MM.1S (cell line): Measurements from ENCODE around the gene MYH4.

Source experiments
- DNase-seq: peaks from one replicate; pipeline ENCODE4 v3.0.0-alpha.2; 2015
- H2AFZ ChIP-seq: fragments of 300-600 bp; sonication (generic); 2 replicates; pipeline ENCODE4 v1.6.0; 2016; ENCODE audit warnings: antibody characterized with exemption, low read length
- H3F3A ChIP-seq: fragments of 300-600 bp; sonication (generic); 2 replicates; pipeline ENCODE4 v1.6.1; 2016; ENCODE audit warnings: mild to moderate bottlenecking, antibody characterized with exemption, low read length, moderate library complexity, mixed read lengths; ENCODE audit not compliant: insufficient read depth
- H3K27ac ChIP-seq: fragments of 300-600 bp; sonication (generic); 2 replicates; pipeline ENCODE4 v1.5.1; 2016; ENCODE audit warnings: mild to moderate bottlenecking, low read length
- H3K27me3 ChIP-seq: fragments of 300-600 bp; sonication (generic); replicated peaks from 2 replicates; pipeline ENCODE4 v1.6.0; 2016; ENCODE audit warnings: low read length; ENCODE audit not compliant: insufficient read depth
- H3K36me3 ChIP-seq: fragments of 300-600 bp; sonication (generic); replicated peaks from 2 replicates; pipeline ENCODE4 v1.6.1; 2016; ENCODE audit warnings: mild to moderate bottlenecking, low read length, mixed read lengths; ENCODE audit not compliant: insufficient read depth
- H3K4me1 ChIP-seq: fragments of 300-600 bp; sonication (generic); 2 replicates; pipeline ENCODE4 v1.6.1; 2016; ENCODE audit warnings: low read length, mixed read lengths
- H3K4me2 ChIP-seq: fragments of 300-600 bp; sonication (generic); 2 replicates; pipeline ENCODE4 v1.6.0; 2016; ENCODE audit warnings: low read depth, low read length
- H3K4me3 ChIP-seq: fragments of 300-600 bp; sonication (generic); 2 replicates; pipeline ENCODE4 v1.5.1; 2016; ENCODE audit warnings: low read length, mixed read lengths
- H3K79me2 ChIP-seq: fragments of 300-600 bp; sonication (generic); 2 replicates; pipeline ENCODE4 v1.6.1; 2016; ENCODE audit warnings: mixed run types, low read length, mixed read lengths
- H3K9ac ChIP-seq: fragments of 300-600 bp; sonication (generic); 2 replicates; pipeline ENCODE4 v1.6.1; 2016; ENCODE audit warnings: low read length, mixed read lengths
- H3K9me2 ChIP-seq: fragments of 300-600 bp; sonication (generic); replicated peaks from 2 replicates; pipeline ENCODE4 v1.6.1; 2016; ENCODE audit warnings: mild to moderate bottlenecking, low read length, mixed read lengths; ENCODE audit not compliant: insufficient read depth
- H3K9me3 ChIP-seq: fragments of 300-600 bp; sonication (generic); replicated peaks from 2 replicates; pipeline ENCODE4 v1.6.1; 2016; ENCODE audit warnings: mild to moderate bottlenecking, low read length, mixed read lengths; ENCODE audit not compliant: insufficient read depth
- H4K20me1 ChIP-seq: fragments of 300-600 bp; sonication (generic); 2 replicates; pipeline ENCODE4 v1.6.1; 2016; ENCODE audit warnings: mild to moderate bottlenecking, low read length, moderate library complexity, mixed read lengths; ENCODE audit not compliant: insufficient read depth
- CTCF ChIP-seq: fragments of 300-600 bp; sonication (generic); IDR thresholded peaks from 2 replicates; pipeline ENCODE4 v1.5.1; 2016; ENCODE audit warnings: antibody characterized with exemption, low read length, mixed read lengths
- EZH2 ChIP-seq: fragments of 300-600 bp; sonication (generic); optimal IDR thresholded peaks from 2 replicates; pipeline ENCODE3; 2017; ENCODE audit warnings: low read depth, mild to moderate bottlenecking, antibody characterized with exemption, low read length, mixed read lengths
- EZH2phosphoT487 ChIP-seq: fragments of 300-600 bp; sonication (generic); IDR thresholded peaks from 2 replicates; pipeline ENCODE4 v1.6.1; 2018; ENCODE audit warnings: antibody characterized with exemption, low read length

The MYH4 gene

DNA sequence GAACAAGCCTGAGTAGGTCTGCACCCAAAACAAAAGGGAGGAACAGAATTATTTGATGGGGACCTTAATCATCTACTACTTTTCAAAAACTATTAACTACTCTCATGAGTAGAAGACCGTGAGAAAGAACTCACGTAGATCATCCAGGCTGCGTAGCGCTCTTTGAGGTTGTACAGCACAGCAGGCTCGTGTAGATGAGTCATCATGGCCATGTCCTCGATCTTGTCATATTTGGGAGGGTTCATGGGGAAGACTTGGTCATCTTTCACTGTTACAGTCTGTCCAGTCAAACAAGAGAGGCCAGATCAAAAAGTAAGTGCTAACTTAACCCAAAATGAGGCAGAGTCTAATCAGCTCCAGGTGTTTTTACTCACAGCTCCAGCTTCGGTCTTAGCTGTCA, 46.7 kb upstream of the MYH4 start:
- Histone ChIP-seq H4K20me1 (no peaks in the 10 kb centered on the region), H3K9ac (no peak overlapping the region), H3K27ac (no peak overlapping the region), H3K36me3 (no peaks in the 10 kb centered on the region), H3K4me1 (no peaks in the 10 kb centered on the region), H3K9me2 (no peaks in the 10 kb centered on the region), H3F3A (no peaks in the 10 kb centered on the region), H3K4me2 (no peak overlapping the region), H3K27me3 (no peaks in the 10 kb centered on the region), H3K4me3 (no peak overlapping the region), H3K79me2 (no peaks in the 10 kb centered on the region), H3K9me3 (no peaks in the 10 kb centered on the region), H2AFZ (no peak overlapping the region)
- TF ChIP-seq EZH2: no peak
- TF ChIP-seq CTCF: no peak
- TF ChIP-seq EZH2phosphoT487: no peak
- no peak for DNase-seq

- no peak overlapping the region for H2AFZ ChIP-seq
- H3K9me2 ChIP-seq: no peaks in the 10 kb centered on the region
- H3K27ac ChIP-seq: no peak overlapping the region
- H3K4me3 ChIP-seq: no peak overlapping the region
- no peaks in the 10 kb centered on the region for H3K9me3 ChIP-seq
- DNase-seq: no peak
- no peak for TF ChIP-seq EZH2
- no peak for TF ChIP-seq CTCF
- TF ChIP-seq EZH2phosphoT487: no peak
- no peaks in the 10 kb centered on the region for H3K79me2 ChIP-seq
- H3K9ac ChIP-seq: no peak overlapping the region
- no peaks in the 10 kb centered on the region for H3K36me3 ChIP-seq
- no peak overlapping the region for H3K4me2 ChIP-seq
- no peaks in the 10 kb centered on the region for H3K27me3 ChIP-seq
- H3K4me1 ChIP-seq: no peaks in the 10 kb centered on the region
- no peaks in the 10 kb centered on the region for H3F3A ChIP-seq
- H4K20me1 ChIP-seq: no peaks in the 10 kb centered on the region
Measured at GRCh38 chr17:10513299-10514067, 44.1 kb upstream of the MYH4 start.

DNA sequence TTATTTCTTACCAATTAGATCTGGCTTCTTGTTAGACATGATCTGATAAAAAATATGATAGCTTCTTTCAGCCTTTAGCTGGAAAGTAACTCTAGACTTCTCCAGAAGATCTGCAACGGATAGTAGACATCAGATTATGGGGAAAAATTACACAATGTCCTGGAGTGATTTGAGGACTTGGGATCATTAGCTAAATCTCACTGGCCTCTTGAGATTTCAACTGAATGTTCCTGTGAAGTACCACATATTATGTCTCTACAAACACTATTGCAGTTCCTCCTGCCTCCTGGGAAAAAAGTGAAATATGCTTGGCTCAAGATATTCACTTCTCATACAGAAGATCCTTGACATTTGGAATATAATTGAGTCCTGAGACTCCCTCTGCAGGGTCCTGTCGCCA, 43.5 kb upstream of the MYH4 start:
- no peaks in the 10 kb centered on the region for H3F3A ChIP-seq
- H3K36me3 ChIP-seq: no peaks in the 10 kb centered on the region
- H3K9me2 ChIP-seq: no peaks in the 10 kb centered on the region
- no peak overlapping the region for H2AFZ ChIP-seq
- H3K9me3 ChIP-seq: no peaks in the 10 kb centered on the region
- H3K4me1 ChIP-seq: no peaks in the 10 kb centered on the region
- TF ChIP-seq EZH2 (no peak), CTCF (no peak), EZH2phosphoT487 (no peak)
- no peaks in the 10 kb centered on the region for H3K27me3 ChIP-seq
- H3K9ac ChIP-seq: no peak overlapping the region
- DNase-seq: no peak
- no peak overlapping the region for H3K27ac ChIP-seq
- no peaks in the 10 kb centered on the region for H3K79me2 ChIP-seq
- H3K4me3 ChIP-seq: no peak overlapping the region
- H3K4me2 ChIP-seq: no peak overlapping the region
- H4K20me1 ChIP-seq: no peaks in the 10 kb centered on the region
